Placental epithelial cell (primary cell): ENCODE results near the gene CPEB2. TPM values are rescaled to one million over a fixed set of nuclear protein-coding genes. Genes with fewer than 3 reads are reported as not detected.

Source experiments
- total RNA-seq: library from RNA; depleted of rRNA; stranded (reverse); fragments of >200 nt; gene quantifications from 2 replicates; pipeline ENCODE4 v1.2.3, GENCODE V29; 2012

Gene CPEB2
- total RNA-seq, result 12.6 and 18.1 TPM in 2 replicates

GRCh38 chr4:15001869-15002658 is at the start of gene CPEB2:
TSS of gene CPEB2 (plus strand) at chr4:15002481. CDS start at chr4:15002674, 193 bp downstream.

